Forelimb muscle (tissue), 1 donor: ENCODE results near the gene AGMO. TPM values are rescaled to one million over a fixed set of nuclear protein-coding genes. Genes with fewer than 3 reads are reported as not detected.

Source experiments
- DNase-seq: peaks from one replicate; pipeline ENCODE4 v3.0.0-alpha.2; 2013; ENCODE audit warnings: low read depth
- polyA plus RNA-seq: library from polyadenylated mRNA; unstranded; fragments of 120-200 nt; gene quantifications from one replicate; pipeline ENCODE4 v1.2.1, GENCODE V29; 2013; ENCODE audit not compliant: insufficient read length

The AGMO gene
- polyA plus RNA-seq, 1 donor = 0.24 TPM

GRCh38 chr7:15397922-15398760, 163.7 kb downstream of the AGMO start:
- no peak for DNase-seq

GRCh38 chr7:15397159-15397550, 164.7 kb downstream of the AGMO start:
- DNase-seq = no peak

GRCh38 chr7:15396210-15397158, 165.3 kb downstream of the AGMO start:
- no peak for DNase-seq

GRCh38 chr7:15389073-15389472, 172.7 kb downstream of the AGMO start:
- DNase-seq = no peak

- no peak for DNase-seq
Measured at GRCh38 chr7:15378494-15379145, 183.2 kb downstream of the AGMO start.

- DNase-seq = no peak
Measured at GRCh38 chr7:15376600-15376999, 185.2 kb downstream of the AGMO start.

- DNase-seq = no peak
Measured at GRCh38 chr7:15370441-15370840, 191.4 kb downstream of the AGMO start.

GRCh38 chr7:15368653-15369052, 193.2 kb downstream of the AGMO start:
- DNase-seq = no peak

- DNase-seq = no peak
Measured at GRCh38 chr7:15367897-15368296, 193.9 kb downstream of the AGMO start.

GRCh38 chr7:15358112-15358511, 203.7 kb downstream of the AGMO start:
- DNase-seq = no peak

GRCh38 chr7:15352421-15353206, 209.2 kb downstream of the AGMO start:
- no peak for DNase-seq

GRCh38 chr7:15345216-15345615, 216.6 kb downstream of the AGMO start:
- no peak for DNase-seq

GRCh38 chr7:15341817-15342216, 220.0 kb downstream of the AGMO start:
- no peak for DNase-seq

GRCh38 chr7:15336146-15336545, 225.7 kb downstream of the AGMO start:
- DNase-seq = no peak

- no peak for DNase-seq
Measured at GRCh38 chr7:15335390-15335789, 226.4 kb downstream of the AGMO start.

GRCh38 chr7:15334536-15335263, 227.1 kb downstream of the AGMO start:
- DNase-seq = no peak

- DNase-seq = no peak
Measured at GRCh38 chr7:15332956-15333355, 228.9 kb downstream of the AGMO start.

- no peak for DNase-seq
Measured at GRCh38 chr7:15330943-15331342, 230.9 kb downstream of the AGMO start.

GRCh38 chr7:15327001-15327400, 234.8 kb downstream of the AGMO start:
- no peak for DNase-seq

- DNase-seq = no peak
Measured at GRCh38 chr7:15326044-15326644, 235.7 kb downstream of the AGMO start.
